ENCODE measurements around the gene SETD3. TPM values are rescaled to one million over a fixed set of nuclear protein-coding genes. Genes with fewer than 3 reads are reported as not detected.
A peak's percentile ranks its signal among the peaks of the same experiment; 100 is the strongest.

The SETD3 gene
- total RNA-seq, 8 experiments from 2014 or later: 30.6 to 66.2 (median 42.9) TPM

DNA sequence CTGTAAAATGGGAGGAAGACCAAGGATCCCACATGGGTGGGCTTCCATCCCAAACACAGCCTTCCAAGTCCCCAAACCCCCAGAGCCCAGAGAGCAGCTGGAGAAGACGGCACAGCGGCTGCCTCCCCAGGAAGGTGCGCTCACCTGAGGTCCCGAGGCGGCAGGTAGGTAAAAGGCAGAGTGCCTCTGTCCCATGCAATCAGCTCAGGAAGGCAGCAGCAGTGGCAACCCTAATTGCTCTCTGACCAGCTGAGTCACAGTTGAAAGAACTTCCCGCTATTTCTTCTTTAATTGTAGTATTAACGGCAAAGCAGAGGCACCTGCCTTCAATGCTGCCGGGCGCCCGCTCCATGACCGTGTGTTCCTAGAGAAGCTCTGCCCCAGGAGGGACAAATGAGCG lies 117.6 kb downstream of the SETD3 start:
- no peak for ATAC-seq (replicated peaks in 6 of 8)

DNA sequence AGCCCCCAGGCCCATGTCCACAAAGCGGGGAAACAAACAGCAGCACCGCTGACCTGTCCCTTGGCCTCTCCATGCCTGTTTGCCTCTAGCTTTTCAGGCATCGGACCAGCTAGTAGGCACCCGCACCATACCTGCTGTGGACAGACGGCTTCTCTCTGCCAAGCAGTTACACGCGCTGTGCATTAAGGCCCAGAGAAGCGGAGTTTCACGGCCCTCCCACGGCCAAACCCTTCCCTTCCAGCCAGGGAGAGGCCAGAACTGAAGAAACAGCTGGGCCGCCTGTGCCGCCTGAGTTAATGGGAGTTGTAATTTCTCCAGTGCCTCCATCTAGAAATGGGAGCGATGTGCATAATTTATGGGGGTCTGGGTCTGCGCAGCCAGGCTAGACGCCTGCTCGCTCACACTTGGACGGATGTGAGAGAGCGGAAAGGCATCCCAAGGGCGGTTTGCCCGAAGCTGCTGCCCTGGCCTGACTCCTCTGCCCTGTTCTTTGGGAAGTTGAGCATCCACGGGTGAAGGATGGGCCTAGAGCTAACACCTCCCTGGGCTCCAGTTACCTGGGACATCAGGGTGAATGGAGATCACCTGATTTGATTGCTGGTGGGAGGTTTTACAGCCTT lies 119.0 kb downstream of the SETD3 start:
- Histone ChIP-seq H3K4me1 (replicated peaks in 1 of 2) (peaks cover 7 to 9% of the 10 kb centered on the region in 2 donors), H3K4me3 (no peak overlapping the region), H3K27ac (no peak overlapping the region)
- in situ Hi-C loops (cut with MboI; ENCODE audit: low pct_unique_long_range_greater_than_20kb in 2 of 9, low sequenced_read_pairs in 9 of 9, unreplicated experiment in 9 of 9): no loop called here
- peak in 1 of 8 experiments; percentile 69 for ATAC-seq (replicated peaks in 6 of 8)
- WGBS, 10 experiments: 40 to 95% (median 81%) methylated on average over 1 to 8 of the region's 21 CpGs; no CpG with 5 or more reads in 4 of the 10 experiments

More for the DNA sequence above, 117.6 kb downstream of the SETD3 start:
- H3K27ac ChIP-seq: no peak overlapping the region
- no peak overlapping the region for H3K4me3 ChIP-seq
- WGBS, 10 experiments: 80 to 100% (median 92%) methylated on average over 1 to 6 of the region's 12 CpGs; no CpG with 5 or more reads in 4 of the 10 experiments
- in situ Hi-C loops (cut with MboI; ENCODE audit: low pct_unique_long_range_greater_than_20kb in 2 of 9, low sequenced_read_pairs in 9 of 9, unreplicated experiment in 9 of 9): no loop called here
- peaks cover 7 to 9% of the 10 kb centered on the region in 2 donors for H3K4me1 ChIP-seq (replicated peaks in 1 of 2)

DNA sequence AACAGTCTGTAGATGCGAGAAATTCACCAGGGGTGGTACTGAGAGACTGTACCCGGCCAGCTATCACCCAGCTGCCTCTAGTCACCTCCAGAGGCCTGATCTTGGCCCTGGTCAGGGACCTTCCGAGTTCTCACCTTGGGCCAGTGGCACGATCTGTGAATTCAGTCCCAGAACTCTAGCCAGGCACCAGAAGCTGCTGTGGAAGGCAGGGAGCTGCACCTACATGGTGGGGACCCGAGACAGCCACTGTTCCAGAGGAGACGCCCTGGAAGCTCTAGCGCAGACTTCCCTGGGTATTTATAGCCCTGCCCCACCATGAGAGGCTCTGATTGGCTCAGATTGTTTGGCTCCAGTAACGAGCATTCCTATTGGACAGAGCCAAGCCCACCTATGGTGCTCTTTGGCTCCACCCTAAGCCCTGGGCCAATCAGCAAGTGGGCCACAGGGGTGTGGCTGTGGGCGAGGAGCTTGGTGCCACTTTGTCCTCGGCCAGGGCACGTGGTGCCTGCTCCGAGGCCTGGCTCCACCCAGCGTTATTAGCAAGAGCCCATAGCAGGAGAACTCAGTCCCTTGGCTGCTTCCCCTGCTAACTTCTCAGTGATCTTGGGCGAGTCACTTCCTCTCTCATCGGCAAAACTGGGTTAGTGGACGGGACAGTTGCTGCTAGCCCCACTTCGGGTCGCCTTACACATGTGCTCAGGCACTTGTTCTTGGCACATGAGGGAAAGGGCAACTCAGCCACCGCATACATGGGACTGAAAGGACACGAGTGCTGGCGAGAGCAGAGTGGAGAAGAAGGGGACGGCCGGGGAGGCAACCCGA lies 119.7 kb downstream of the SETD3 start:
- ATAC-seq (replicated peaks in 6 of 8): no peak
- in situ Hi-C loops (cut with MboI; ENCODE audit: low pct_unique_long_range_greater_than_20kb in 2 of 9, low sequenced_read_pairs in 9 of 9, unreplicated experiment in 9 of 9): no loop called here

DNA sequence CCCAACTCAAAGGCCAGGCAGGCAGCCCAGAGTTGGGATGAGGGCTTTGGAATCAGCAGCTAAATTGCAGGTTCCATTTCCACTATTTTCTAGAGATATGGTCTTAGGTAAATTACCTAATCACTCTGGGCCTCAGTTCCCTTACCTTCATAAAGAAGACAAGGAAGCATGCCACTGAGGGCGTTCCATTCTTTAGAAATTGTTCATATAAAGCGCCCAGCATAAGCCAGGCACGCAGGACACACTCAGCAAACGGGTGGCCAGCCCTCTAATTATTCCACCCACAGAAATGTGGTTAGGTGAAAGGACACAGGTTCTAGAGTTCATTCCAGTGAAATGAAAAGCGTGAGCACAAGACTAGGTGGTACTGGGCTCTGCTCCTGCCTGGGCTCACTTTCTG lies 120.8 kb downstream of the SETD3 start:
- Histone ChIP-seq H3K4me3 (no peak overlapping the region), H3K27ac (no peak overlapping the region), H3K4me1 (replicated peaks in 1 of 2) (peaks cover 7 to 9% of the 10 kb centered on the region in 2 donors)
- no peak for ATAC-seq (replicated peaks in 6 of 8)
- in situ Hi-C loops (cut with MboI; ENCODE audit: low pct_unique_long_range_greater_than_20kb in 2 of 9, low sequenced_read_pairs in 9 of 9, unreplicated experiment in 9 of 9): no loop called here
- WGBS, 10 experiments: 50 to 100% (median 91%) methylated on average over 1 to 4 of the region's 5 CpGs; no CpG with 5 or more reads in 4 of the 10 experiments

More for the DNA sequence above, 119.7 kb downstream of the SETD3 start:
- peaks cover 7 to 9% of the 10 kb centered on the region in 2 donors for H3K4me1 ChIP-seq (replicated peaks in 1 of 2)
- WGBS, 10 experiments: 56 to 100% (median 94%) methylated on average over 1 to 8 of the region's 24 CpGs; no CpG with 5 or more reads in 3 of the 10 experiments
- no peak overlapping the region for H3K4me3 ChIP-seq
- no peak overlapping the region for H3K27ac ChIP-seq

DNA sequence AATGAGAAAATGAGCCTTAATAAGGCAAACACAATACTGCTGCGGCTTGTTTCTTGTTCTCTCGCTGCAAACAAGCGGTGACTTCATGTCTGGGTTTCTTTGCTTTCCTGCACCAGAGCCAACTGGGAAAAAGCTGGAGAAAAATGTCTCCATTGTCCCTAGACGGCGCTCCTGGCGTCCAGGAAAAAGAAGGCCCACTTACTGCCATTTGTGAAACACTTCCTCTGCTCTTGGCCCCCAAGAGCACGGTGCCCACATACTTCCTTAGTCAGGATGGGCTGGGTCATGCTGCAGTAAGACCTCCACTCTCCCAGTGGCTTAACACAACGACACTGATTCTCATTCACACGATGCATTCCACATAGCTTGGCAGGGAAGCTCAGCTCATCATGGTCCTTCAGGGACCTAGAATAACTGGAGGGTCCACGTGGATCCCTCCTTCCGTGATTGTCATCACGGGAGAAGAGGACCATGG lies 122.7 kb downstream of the SETD3 start:
- in situ Hi-C loops (cut with MboI; ENCODE audit: low pct_unique_long_range_greater_than_20kb in 2 of 9, low sequenced_read_pairs in 9 of 9, unreplicated experiment in 9 of 9): no loop called here
- Histone ChIP-seq H3K27ac (no peak overlapping the region), H3K4me3 (no peak overlapping the region), H3K4me1 (replicated peaks in 1 of 2) (peaks cover 3% of the 10 kb centered on the region in 2 donors)
- ATAC-seq (replicated peaks in 6 of 8): no peak
- WGBS, 10 experiments: 26 to 94% (median 85%) methylated on average over 3 to 6 of the region's 12 CpGs; no CpG with 5 or more reads in 5 of the 10 experiments

DNA sequence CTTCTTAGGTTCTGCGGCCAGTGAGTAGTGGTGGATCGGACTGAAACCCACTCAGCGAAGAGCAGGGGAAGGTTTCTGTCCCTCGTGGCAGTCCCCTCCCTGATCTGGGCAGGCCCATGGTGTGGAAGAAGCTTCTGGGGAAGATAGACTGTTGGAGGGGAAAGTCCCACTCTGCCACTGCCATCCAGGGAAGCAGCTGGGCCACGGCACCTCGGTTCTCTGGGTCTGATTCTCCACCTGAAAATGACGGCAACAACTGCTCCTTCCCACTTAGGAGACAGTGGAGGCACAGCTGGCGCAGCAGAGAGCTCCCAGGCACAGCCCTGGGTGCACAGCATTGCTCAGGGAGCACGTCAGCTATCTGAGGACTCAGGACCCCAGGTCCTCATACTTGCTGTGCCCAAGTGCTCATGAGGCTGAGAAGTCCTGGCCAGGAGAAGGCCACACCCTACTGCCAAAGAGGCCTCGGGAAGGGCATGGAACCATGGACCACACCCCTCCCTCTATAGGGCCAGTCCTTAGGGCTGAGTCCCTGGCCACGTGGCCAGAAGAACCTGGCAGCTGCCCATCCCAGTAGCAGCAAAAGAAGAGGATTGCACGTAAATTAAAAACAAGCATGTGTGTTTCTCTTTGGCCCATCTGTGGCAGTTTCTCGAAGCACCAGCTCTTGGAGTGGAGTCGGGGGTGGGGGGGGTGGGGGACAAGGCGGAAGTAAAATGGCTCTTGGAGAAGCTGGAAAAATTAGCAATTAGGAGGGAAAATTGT lies 123.3 kb downstream of the SETD3 start:
- peaks cover 3% of the 10 kb centered on the region in 2 donors for H3K4me1 ChIP-seq (replicated peaks in 1 of 2)
- WGBS, 10 experiments: 30 to 100% (median 84%) methylated on average over 1 to 10 of the region's 15 CpGs; no CpG with 5 or more reads in 3 of the 10 experiments
- H3K4me3 ChIP-seq: no peak overlapping the region
- ATAC-seq (replicated peaks in 6 of 8): peak in 3 of 8 experiments; percentile 53 to 92 (median 84)
- in situ Hi-C loops (cut with MboI; ENCODE audit: low pct_unique_long_range_greater_than_20kb in 2 of 9, low sequenced_read_pairs in 9 of 9, unreplicated experiment in 9 of 9): no loop called here
- no peak overlapping the region for H3K27ac ChIP-seq

DNA sequence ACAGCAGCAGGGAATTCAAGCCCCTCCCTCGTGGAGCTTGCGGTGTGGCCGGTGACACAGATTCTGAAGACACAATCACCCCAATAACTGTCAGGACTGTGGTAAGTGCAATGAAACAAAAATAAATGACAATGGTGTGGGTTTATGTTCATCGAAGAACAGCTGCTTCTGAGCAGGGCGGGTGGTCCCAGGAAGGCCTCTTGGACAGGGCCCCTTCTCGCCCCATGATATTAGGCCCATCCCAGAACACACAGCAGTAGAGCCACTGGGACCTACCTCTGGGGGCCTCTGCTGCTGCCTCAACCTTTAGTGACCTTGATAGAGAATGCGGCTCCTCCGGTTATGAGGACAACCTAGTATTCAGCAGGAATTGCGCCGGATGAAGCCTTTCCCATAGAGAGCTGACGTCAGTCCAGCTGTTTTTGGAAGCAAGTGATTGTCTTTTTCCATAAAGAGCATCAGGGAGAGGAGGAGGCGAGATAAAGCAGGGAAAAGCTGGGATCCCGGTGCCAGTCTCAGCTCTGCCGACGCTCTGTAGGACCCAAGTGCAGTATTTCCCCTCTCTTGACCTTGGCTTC lies 124.5 kb downstream of the SETD3 start:
- Histone ChIP-seq H3K27ac (no peak overlapping the region), H3K4me3 (no peak overlapping the region), H3K4me1 (replicated peaks in 1 of 2) (peaks cover 0 to 3% of the 10 kb centered on the region in 2 donors)
- 79 to 100% (median 87%) methylated on average over 1 to 7 of the region's 15 CpGs; no CpG with 5 or more reads in 2 of the 10 experiments for WGBS, 10 experiments
- in situ Hi-C loops (cut with MboI; ENCODE audit: low pct_unique_long_range_greater_than_20kb in 2 of 9, low sequenced_read_pairs in 9 of 9, unreplicated experiment in 9 of 9): no loop called here
- ATAC-seq (replicated peaks in 6 of 8): no peak

DNA sequence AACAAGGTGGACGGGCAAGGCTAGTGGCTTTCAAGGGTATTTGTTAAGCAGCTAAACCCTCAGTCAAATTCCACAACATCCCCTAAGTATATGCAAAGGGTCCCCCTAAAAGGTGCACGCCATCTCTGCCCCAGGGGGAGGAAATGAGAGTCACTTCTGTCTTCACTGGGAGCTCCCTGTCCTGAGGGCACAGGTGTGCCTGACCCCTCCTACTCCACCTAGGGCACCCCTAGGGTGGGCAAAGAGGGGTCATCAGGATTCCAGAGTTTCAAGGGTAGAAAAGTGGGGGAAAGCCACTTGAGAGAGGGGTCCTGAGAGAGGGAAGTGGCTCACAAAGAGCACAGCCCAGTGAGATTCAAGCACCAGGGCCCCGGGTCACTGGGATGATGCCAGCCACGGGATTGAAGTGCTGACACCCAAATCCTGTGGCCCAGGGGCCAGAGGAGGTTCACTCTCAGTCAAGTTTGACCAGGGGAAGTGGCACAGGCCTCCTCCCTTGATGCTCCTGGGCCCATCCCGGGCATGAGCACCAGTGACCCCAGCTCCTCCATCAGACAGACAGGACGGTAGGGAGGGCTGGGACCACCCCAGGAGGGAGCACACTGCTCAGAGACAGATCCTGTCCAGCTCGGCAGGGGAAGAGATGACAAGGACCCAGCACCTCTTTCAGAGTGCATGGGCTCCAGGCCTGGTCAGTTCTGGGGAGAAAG lies 126.3 kb downstream of the SETD3 start:
- in situ Hi-C loops (cut with MboI; ENCODE audit: low pct_unique_long_range_greater_than_20kb in 2 of 9, low sequenced_read_pairs in 9 of 9, unreplicated experiment in 9 of 9): no loop called here
- H3K4me1 ChIP-seq (replicated peaks in 1 of 2): peaks cover 2 to 4% of the 10 kb centered on the region in 2 donors
- WGBS, 10 experiments: 8 to 100% (median 40%) methylated on average over 1 to 4 of the region's 7 CpGs; no CpG with 5 or more reads in 5 of the 10 experiments
- H3K27ac ChIP-seq: no peak overlapping the region
- ATAC-seq (replicated peaks in 6 of 8): no peak
- no peak overlapping the region for H3K4me3 ChIP-seq

DNA sequence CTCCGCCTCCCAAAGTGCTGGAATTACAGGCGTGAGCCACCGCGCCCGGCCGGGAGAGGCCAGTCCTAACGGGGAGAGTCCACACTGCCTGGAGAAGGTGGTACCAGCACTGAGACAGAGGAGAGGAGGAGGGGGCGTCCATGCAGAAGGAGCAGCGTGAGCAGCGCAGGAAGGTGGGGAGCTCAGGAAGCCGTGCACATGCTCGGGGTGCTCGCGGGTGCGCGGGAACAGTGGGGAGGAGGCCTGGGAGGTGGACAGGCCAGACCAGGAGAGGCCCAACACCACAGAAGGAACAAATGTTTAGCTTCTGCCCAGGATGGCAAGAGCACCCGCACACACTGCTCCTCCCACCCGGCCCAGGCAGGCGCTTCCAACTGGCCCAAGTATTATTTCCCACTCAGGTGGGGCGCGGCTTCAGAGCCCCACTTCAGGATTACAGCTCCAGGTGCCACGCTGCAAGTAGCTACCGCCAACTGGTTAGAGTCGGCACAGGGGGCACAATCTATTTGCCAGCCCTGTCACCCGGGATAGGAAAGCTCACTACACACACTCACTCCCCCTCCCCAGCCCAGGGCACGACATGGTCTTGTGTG lies 127.9 kb downstream of the SETD3 start:
- H3K4me1 ChIP-seq (replicated peaks in 1 of 2): peaks cover 4 to 5% of the 10 kb centered on the region in 2 donors
- in situ Hi-C loops (cut with MboI; ENCODE audit: low pct_unique_long_range_greater_than_20kb in 2 of 9, low sequenced_read_pairs in 9 of 9, unreplicated experiment in 9 of 9): no loop called here
- no peak overlapping the region for H3K4me3 ChIP-seq
- ATAC-seq (replicated peaks in 6 of 8): no peak
- no peak overlapping the region for H3K27ac ChIP-seq
- 58 to 96% (median 82%) methylated on average over 1 to 10 of the region's 26 CpGs; no CpG with 5 or more reads in 5 of the 10 experiments for WGBS, 10 experiments

DNA sequence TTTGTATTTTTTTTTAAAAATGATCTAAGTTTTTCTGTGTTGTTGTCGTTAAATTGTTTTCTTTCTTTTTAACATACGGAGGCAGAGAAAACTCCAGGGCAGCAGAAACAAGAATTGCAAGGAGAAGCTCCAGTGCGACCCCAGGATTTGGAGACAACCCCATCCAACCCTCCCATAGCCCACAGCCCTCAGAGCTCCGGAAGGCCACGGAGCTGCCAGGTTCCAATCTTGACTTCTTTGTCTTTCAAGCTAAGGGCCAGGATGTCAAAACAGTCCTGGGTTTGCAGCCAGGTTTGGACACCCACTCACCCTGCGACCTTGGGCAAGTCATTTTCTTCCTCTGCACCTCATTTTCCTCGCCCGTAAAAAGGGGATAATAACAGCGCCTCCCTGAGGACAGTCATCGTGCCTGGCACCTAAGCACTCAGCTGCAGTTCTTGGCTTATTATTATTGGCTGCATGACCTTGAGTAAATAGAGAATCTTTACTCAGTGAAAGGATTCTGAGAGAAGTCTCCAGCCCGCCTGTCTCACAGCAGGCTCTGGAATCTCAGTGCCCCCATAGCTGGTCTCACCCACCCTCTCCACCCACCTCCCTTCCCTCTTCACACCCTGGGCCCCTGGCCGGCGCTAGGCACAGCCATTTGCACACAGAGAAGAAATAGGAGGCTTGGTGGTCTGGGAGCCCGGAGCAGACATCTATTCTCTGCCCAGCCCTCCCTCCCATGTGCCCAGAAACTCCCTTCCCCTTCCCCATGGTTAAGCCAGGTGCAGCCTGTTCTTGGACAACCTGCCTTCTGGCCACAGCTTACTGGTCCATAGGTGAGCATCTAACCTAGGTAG lies 129.3 kb downstream of the SETD3 start:
- in situ Hi-C loops (cut with MboI; ENCODE audit: low pct_unique_long_range_greater_than_20kb in 2 of 9, low sequenced_read_pairs in 9 of 9, unreplicated experiment in 9 of 9): no loop called here
- 7 to 94% (median 60%) methylated on average over 3 to 9 of the region's 14 CpGs for WGBS, 10 experiments
- Histone ChIP-seq H3K27ac (no peak overlapping the region), H3K4me3 (no peak overlapping the region), H3K4me1 (replicated peaks in 1 of 2) (peaks cover 4 to 5% of the 10 kb centered on the region in 2 donors)
- peak in 2 of 8 experiments; percentile 22 to 26 for ATAC-seq (replicated peaks in 6 of 8)

DNA sequence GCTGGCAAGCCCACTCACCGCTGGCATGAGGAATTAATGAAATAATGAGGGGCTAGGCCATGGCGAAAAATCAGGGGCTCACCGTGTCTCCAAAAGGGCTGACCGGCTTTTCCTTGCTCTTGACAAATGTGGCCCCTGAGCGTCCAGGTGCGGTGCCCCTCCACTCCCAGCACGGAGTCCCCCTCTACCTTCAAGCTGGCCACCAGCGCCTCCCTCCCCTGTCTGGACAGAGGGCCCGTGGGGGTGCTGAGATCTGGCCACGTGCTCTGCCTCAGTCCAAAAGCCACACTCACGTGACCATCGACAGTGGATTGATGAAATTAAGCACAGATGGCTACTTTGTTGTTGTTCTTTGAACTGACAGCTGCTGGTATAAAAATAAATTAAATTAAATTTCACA lies 129.9 kb downstream of the SETD3 start:
- peak in 1 of 8 experiments; percentile 29 for ATAC-seq (replicated peaks in 6 of 8)
- 3 to 95% (median 56%) methylated on average over 1 to 12 of the region's 12 CpGs; no CpG with 5 or more reads in 1 of the 10 experiments for WGBS, 10 experiments
- in situ Hi-C loops (cut with MboI; ENCODE audit: low pct_unique_long_range_greater_than_20kb in 2 of 9, low sequenced_read_pairs in 9 of 9, unreplicated experiment in 9 of 9): no loop called here
- Histone ChIP-seq H3K27ac (no peak overlapping the region), H3K4me3 (no peak overlapping the region), H3K4me1 (replicated peaks in 1 of 2) (peaks cover 4 to 5% of the 10 kb centered on the region in 2 donors)
